HG02610 (cell line): ENCODE measurements around the gene ARSI.

Source experiments
- ATAC-seq: cut with Tn5 transposase; IDR thresholded peaks from one replicate; pipeline ENCODE4 v1.9.1; 2021; ENCODE audit warnings: mild to moderate bottlenecking, moderate library complexity; ENCODE audit not compliant: unreplicated experiment

ARSI gene

DNA sequence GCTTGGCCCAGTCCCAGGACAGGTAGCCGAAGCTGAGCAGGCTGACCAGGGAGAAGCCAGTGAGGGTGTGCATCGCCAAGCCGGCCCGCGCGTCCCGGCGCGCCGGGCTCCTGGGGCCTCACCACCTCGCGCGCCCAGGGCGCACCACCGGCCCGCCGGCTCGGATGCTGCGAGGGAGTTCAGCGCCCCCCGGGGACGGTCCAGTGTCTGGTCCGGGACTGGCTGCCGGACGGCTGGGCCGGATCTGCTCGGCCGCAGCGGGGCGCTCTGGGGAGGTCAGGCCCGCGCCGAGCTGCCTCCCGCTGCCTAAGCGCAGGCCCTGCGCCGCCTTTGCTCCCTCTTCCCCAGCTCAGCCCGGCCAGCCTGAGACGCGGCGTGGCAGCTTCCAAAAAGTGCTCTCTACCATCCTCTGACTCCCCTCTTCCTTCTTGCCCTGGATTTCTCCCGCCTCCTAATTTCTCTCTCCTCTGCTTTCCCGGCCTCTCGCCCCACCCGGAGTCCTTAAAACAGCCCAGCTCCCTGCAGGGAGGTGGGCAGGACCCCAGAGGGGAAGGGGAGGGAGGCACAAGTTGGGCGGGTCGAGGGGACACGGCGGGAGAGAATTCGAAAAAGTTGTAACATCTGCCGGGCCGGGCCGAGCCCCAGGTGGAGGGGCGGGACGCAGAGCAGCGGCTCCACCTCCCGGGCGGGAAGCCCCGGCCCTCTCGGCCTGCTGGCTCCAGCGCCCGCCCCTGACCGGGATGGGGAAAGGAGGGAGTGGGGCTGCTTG, at the start of gene ARSI:
Gene ARSI (minus strand): TSS at position 605 of the 769 bp plus-strand sequence. CDS start 532 bp downstream, at position 73.
- ATAC-seq, result no peak

- peak; percentile 86 for ATAC-seq
Measured at GRCh38 chr5:150350524-150351344, 48.0 kb upstream of the ARSI start.

GRCh38 chr5:150349681-150350275, 47.1 kb upstream of the ARSI start:
- no peak for ATAC-seq

DNA sequence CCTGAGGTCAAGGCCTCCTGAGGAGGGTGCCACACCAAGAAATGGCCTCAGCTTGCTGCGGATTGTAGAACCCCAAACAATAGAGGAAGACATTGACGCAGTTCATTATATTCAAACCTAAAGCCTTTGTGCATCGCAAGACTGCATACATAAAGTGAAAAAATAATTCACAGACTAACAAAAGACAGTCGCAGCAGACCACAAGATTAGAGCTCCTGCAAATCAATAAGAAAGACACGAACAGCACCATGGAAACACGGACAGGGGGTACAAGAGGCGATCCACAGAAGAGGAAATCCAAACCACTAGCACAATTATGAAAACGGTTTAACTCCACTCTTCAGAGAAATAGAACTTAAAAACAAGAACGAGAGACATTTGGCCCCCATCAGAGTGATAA, 44.7 kb upstream of the ARSI start:
- no peak for ATAC-seq

DNA sequence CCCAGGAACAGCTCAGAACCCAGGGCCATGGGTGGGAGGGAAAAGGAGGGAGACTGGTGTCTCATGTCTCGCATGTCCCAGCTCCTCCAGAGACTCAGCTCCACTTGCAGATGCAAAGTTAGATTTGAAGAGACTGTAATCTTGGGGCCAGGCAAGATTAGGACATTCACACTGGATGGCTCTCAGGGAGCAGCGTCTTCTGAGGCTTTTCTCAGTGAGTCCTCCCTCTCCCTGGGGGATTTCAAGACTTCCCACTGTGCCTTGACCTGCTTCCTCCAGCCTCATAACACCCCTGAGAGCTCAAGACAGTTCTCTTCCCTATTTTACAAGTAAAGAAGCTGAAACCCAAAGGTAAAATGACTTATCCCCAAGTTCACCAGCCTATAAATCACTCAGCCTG, 44.3 kb upstream of the ARSI start:
- ATAC-seq, result no peak

- no peak for ATAC-seq
Measured at GRCh38 chr5:150346592-150346991, 43.9 kb upstream of the ARSI start.

DNA sequence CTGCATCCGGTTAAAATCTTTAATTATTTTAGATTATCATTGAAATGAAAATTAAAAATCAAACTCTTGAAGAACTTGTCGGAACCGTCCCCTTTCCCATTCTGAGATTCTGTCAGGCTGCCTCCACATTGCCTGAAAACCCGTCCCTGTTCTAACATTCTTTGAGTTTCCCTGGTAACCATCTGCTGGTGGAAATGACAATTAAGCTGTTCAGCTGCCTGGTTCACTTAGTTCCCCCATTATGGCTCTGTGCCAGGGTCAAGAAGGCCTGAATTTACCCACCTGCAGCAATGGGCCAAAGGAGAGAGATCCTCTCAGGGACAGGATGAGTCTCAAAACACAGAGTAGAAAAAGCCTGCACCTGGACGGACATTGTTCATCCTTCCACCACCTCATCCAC, 43.0 kb upstream of the ARSI start:
- no peak for ATAC-seq

GRCh38 chr5:150343994-150344631, 41.4 kb upstream of the ARSI start:
- ATAC-seq, result no peak

- ATAC-seq, result no peak
Measured at GRCh38 chr5:150342583-150342982, 39.9 kb upstream of the ARSI start.

- ATAC-seq, result no peak
Measured at GRCh38 chr5:150341989-150342388, 39.3 kb upstream of the ARSI start.

- no peak for ATAC-seq
Measured at GRCh38 chr5:150341331-150341730, 38.6 kb upstream of the ARSI start.

GRCh38 chr5:150340614-150341255, 38.0 kb upstream of the ARSI start:
- peak; percentile 33 for ATAC-seq

GRCh38 chr5:150339841-150340240, 37.1 kb upstream of the ARSI start:
- ATAC-seq, result no peak

DNA sequence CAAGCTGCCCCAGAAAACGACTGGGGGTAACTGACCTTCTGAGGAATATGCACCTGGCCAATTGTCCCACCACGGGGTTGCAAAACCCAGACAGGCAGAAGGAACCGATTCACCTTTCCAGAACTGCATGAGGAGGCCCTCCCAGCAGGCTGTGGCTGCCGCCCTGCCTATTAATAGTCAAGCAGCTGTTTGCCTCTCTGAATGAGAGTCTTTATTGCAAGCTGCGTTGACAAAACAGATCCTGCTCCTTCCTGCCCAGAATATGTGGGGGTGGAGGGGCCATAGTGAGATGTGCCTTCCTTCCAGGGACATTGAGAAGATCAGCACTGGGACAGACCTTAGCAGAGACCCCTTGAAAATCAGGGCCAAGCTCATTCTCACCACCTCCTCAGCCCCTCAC, 36.5 kb upstream of the ARSI start:
- no peak for ATAC-seq

DNA sequence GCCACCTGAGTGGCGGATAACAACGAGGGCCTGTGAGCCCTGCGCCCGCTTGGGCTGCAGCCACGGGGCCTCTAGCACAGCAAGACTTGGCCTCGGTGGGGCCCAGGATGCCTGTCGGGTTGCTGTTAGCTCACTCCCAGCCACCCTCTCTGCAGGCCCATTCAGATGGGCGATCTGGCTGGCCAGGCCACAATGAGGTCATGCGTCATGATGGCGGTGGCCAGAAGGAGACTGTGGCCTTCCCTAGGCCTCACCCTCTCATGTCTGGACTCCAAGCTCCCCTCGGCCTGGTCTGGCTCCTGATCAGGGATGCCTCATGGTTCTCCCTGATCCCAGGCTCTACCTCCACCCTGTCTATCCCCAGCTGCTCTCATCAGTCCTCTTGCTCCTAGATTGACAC, 35.8 kb upstream of the ARSI start:
- no peak for ATAC-seq

DNA sequence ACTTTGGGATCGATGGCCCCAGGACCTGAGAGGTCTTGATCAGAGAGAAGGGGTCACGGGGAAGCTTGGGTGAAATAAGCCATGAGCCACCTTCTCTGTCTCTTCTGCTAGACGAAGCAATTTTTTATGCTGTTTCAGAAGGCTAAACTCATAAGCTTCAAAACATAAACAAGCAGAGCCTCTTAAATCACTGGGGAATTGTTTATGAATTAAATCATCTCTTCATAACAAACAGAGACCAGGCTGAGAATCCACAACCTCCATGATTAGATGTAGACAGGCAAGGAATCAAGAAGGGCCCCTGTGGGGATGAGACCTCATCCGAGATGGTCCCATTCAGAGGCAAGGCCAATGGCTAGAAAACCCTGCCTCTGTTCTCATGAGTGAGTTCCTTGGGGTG, 33.1 kb upstream of the ARSI start:
- ATAC-seq, result no peak

- ATAC-seq, result no peak
Measured at GRCh38 chr5:150333400-150333799, 30.7 kb upstream of the ARSI start.

GRCh38 chr5:150329881-150330876, 27.5 kb upstream of the ARSI start:
- ATAC-seq, result no peak

- ATAC-seq, result no peak
Measured at GRCh38 chr5:150329038-150329437, 26.3 kb upstream of the ARSI start.

DNA sequence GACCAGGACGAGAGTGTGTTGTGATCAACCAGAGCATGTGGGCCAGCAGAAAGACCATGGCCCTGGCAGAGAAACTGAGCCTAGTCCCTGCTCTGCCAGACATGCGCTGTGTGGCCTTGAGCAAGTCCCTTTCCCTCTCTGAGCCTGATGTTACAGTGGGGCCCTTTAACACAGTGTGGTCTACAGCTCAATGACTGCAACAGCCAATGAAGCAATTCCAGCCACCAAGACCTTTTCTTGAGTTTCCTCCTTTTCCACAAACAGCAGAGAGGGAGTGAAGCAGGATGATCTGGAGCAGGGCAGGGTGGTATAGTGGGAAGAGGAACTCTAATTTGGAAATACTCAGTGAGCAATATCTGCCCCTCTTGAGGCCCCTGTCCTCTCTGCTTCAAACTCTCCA, 25.8 kb upstream of the ARSI start:
- ATAC-seq, result no peak
